ENCODE data around the gene DOLPP1. TPM values are rescaled to one million over a fixed set of nuclear protein-coding genes. Genes with fewer than 3 reads are reported as not detected.

Gene DOLPP1
- total RNA-seq, 1 experiment from 2014 or later = 30.4 TPM

- no peaks in the 10 kb centered on the region for H3K27me3 ChIP-seq (replicated peaks; ENCODE audit: insufficient read depth, low read depth, low read length, poor library complexity)
- CTCF ChIA-PET = interaction anchor here (0.7 to 2.9 kb wide), 10 partner anchors 8 to 597 kb away, joined by 3 to 40 read pairs (median 4); partner anchors contain the start of gene NTMT1
- DNase-seq (ENCODE audit: low spot score) = peak; percentile 100
- H3K4me1 ChIP-seq (ENCODE audit: insufficient read depth, low read length, poor library complexity, severe bottlenecking) = peaks cover 49% of the 10 kb centered on the region
- peaks cover 33% of the 10 kb centered on the region for H3K36me3 ChIP-seq (ENCODE audit: insufficient read depth, low read length, poor library complexity, severe bottlenecking)
- peak overlapping the region; percentile 41 for H3K4me3 ChIP-seq (ENCODE audit: low read depth, low read length, poor library complexity, severe bottlenecking)
- BruUV-seq (replicated peaks) = no TSS peak
- no peaks in the 10 kb centered on the region for H3K9me3 ChIP-seq (ENCODE audit: low read depth, low read length, poor library complexity, severe bottlenecking)
- POLR2A ChIA-PET (ENCODE audit: low non-redundant PET) = interaction anchor here (0.6 to 0.7 kb wide), 4 partner anchors 10 to 500 kb away, joined by 3 to 12 read pairs (median 4); no protein-coding TSS in a partner anchor
- intact Hi-C loops (cut with micrococcal nuclease; ENCODE audit: unreplicated experiment) = loop anchor here (1.0 to 10.0 kb wide), 5 partner anchors 35 to 647 kb away; no protein-coding TSS in a partner anchor
- TF ChIP-seq CTCF (conservative IDR thresholded peaks at IDR 0.05; ENCODE audit: low read depth, low read length) (no peak), EZH2 (IDR thresholded peaks at IDR 0.05; ENCODE audit: borderline replicate concordance, low read depth, low read length, poor library complexity, severe bottlenecking) (no peak)
- H3K27ac ChIP-seq (ENCODE audit: low read depth, low read length, poor library complexity, severe bottlenecking) = peak overlapping the region; percentile 100
Measured at GRCh38 chr9:129139993-129140396, 59.1 kb downstream of the DOLPP1 start.

Other genes starting within 250 kb of the DOLPP1 start
- gene KYAT1, start 199.2 kb upstream of the DOLPP1 start, total RNA-seq (2021) = 17.9 and 20.1 TPM in 2 replicates
- 53.6 and 56.8 TPM in 2 replicates for gene LRRC8A, start 199.0 kb upstream of the DOLPP1 start, total RNA-seq (2021)
- gene PHYHD1, start 160.1 kb upstream of the DOLPP1 start, total RNA-seq (2021) = 6.3 and 8.0 TPM in 2 replicates
- 20.6 and 23.2 TPM in 2 replicates for gene DOLK, start 133.5 kb upstream of the DOLPP1 start, total RNA-seq (2021)
- 147 and 170 TPM in 2 replicates for gene NUP188, start 133.4 kb upstream of the DOLPP1 start, total RNA-seq (2021)
- gene SH3GLB2, start 52.8 kb upstream of the DOLPP1 start, total RNA-seq (2021) = 52.7 and 59.4 TPM in 2 replicates
- gene MIGA2, start 44.5 kb upstream of the DOLPP1 start, total RNA-seq (2021) = 26.7 and 27.7 TPM in 2 replicates
- gene CRAT, start 29.7 kb downstream of the DOLPP1 start, total RNA-seq (2021) = 10.1 and 16.2 TPM in 2 replicates
- 153 and 157 TPM in 2 replicates for gene PTPA, start 30.3 kb downstream of the DOLPP1 start, total RNA-seq (2021)
- gene IER5L, start 97.2 kb downstream of the DOLPP1 start, total RNA-seq (2021) = 12.1 and 14.0 TPM in 2 replicates